Gastrocnemius medialis (tissue), 4 donors: Measurements from ENCODE around the gene TAS1R3.

Experiments
- CTCF ChIP-seq, 5 experiments: fragments of 450-650 bp in 3 of 5; fragments of 200-600 bp in 2 of 5; sonication (generic) in 2 of 5; IDR thresholded peaks in 4 of 5; conservative IDR thresholded peaks in 1 of 5; 1 replicate in 4 of 5; 2 replicates in 1 of 5; pipeline ENCODE4 v1.5.1; 2016 to 2019; ENCODE audit warnings: antibody characterized with exemption in 5 of 5, mild to moderate bottlenecking in 3 of 5, moderate library complexity in 3 of 5
- POLR2A ChIP-seq, 2 donors: fragments of 450-650 bp; IDR thresholded peaks; one replicate each; pipeline ENCODE4 v1.6.1; 2017; ENCODE audit warnings: antibody characterized with exemption in 2 of 2, mild to moderate bottlenecking in 2 of 2, moderate library complexity in 2 of 2

DNA sequence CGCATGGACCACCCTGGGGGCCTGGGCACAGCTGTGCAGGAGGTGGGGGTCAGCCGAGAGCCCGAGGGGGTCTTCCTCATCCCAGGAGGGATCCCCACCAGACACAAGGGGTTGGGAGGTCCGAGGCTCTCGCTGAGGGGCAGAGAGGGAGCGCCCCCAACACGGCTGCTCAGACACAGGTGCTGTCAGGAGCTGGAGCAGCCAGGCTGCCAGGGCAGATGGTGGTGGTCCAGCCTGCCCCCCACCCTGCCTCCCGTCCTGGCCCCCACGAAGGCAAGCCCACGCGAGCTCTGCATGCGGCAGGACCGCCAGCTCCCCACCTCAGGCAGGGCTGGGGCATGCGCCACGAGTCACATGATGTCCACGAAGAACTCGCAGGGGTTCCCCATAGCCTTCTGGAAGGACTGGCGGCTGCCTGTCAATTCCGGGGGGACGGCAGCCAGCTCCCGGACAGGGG is 4.7 kb downstream of the TAS1R3 start:
- TF ChIP-seq CTCF (IDR thresholded peaks at IDR 0.05 in 4 of 5, conservative IDR thresholded peaks at IDR 0.05 in 1 of 5) (no peak), POLR2A (IDR thresholded peaks at IDR 0.05) (no peak)
